Measurements from ENCODE around the gene AMPD3.

AMPD3 gene

GRCh38 chr11:10409207-10409661, 45.8 kb upstream of the AMPD3 start:
- H3K4me1 ChIP-seq (ENCODE audit: insufficient read depth, poor library complexity, severe bottlenecking): peaks cover 19% of the 10 kb centered on the region
- H3K4me3 ChIP-seq (ENCODE audit: severe bottlenecking): no peak overlapping the region
- no peaks in the 10 kb centered on the region for H3K9me3 ChIP-seq (ENCODE audit: severe bottlenecking)
- H3K36me3 ChIP-seq (ENCODE audit: low read depth): no peaks in the 10 kb centered on the region
- no peaks in the 10 kb centered on the region for H3K27me3 ChIP-seq (ENCODE audit: insufficient read depth, poor library complexity, severe bottlenecking)
- no peak for ATAC-seq (ENCODE audit: low read depth)
- no peak for TF ChIP-seq CTCF (IDR thresholded peaks at IDR 0.05; ENCODE audit: poor library complexity, severe bottlenecking)
- no peak for DNase-seq (ENCODE audit: low spot score)
- H3K27ac ChIP-seq (ENCODE audit: poor library complexity, severe bottlenecking): no peak overlapping the region

- Histone ChIP-seq H3K27me3 (ENCODE audit: insufficient read depth, poor library complexity, severe bottlenecking) (no peaks in the 10 kb centered on the region), H3K27ac (ENCODE audit: poor library complexity, severe bottlenecking) (no peak overlapping the region), H3K4me3 (ENCODE audit: severe bottlenecking) (no peak overlapping the region), H3K9me3 (ENCODE audit: severe bottlenecking) (no peaks in the 10 kb centered on the region), H3K36me3 (ENCODE audit: low read depth) (no peaks in the 10 kb centered on the region), H3K4me1 (ENCODE audit: insufficient read depth, poor library complexity, severe bottlenecking) (peaks cover 19% of the 10 kb centered on the region)
- DNase-seq (ENCODE audit: low spot score) (no peak), ATAC-seq (ENCODE audit: low read depth) (no peak)
- no peak for TF ChIP-seq CTCF (IDR thresholded peaks at IDR 0.05; ENCODE audit: poor library complexity, severe bottlenecking)
Observed at GRCh38 chr11:10410106-10410843, 44.8 kb upstream of the AMPD3 start.

- no peak for TF ChIP-seq CTCF (IDR thresholded peaks at IDR 0.05; ENCODE audit: poor library complexity, severe bottlenecking)
- Histone ChIP-seq H3K27me3 (ENCODE audit: insufficient read depth, poor library complexity, severe bottlenecking) (no peaks in the 10 kb centered on the region), H3K4me3 (ENCODE audit: severe bottlenecking) (no peak overlapping the region), H3K4me1 (ENCODE audit: insufficient read depth, poor library complexity, severe bottlenecking) (peaks cover 19% of the 10 kb centered on the region), H3K9me3 (ENCODE audit: severe bottlenecking) (no peaks in the 10 kb centered on the region), H3K27ac (ENCODE audit: poor library complexity, severe bottlenecking) (no peak overlapping the region), H3K36me3 (ENCODE audit: low read depth) (no peaks in the 10 kb centered on the region)
- DNase-seq (ENCODE audit: low spot score) (no peak), ATAC-seq (ENCODE audit: low read depth) (no peak)
Observed at GRCh38 chr11:10410844-10411200, 44.2 kb upstream of the AMPD3 start.

GRCh38 chr11:10412266-10412665, 42.8 kb upstream of the AMPD3 start:
- Histone ChIP-seq H3K27ac (ENCODE audit: poor library complexity, severe bottlenecking) (no peak overlapping the region), H3K27me3 (ENCODE audit: insufficient read depth, poor library complexity, severe bottlenecking) (no peaks in the 10 kb centered on the region), H3K4me1 (ENCODE audit: insufficient read depth, poor library complexity, severe bottlenecking) (peaks cover 8% of the 10 kb centered on the region), H3K36me3 (ENCODE audit: low read depth) (no peaks in the 10 kb centered on the region), H3K4me3 (ENCODE audit: severe bottlenecking) (no peak overlapping the region), H3K9me3 (ENCODE audit: severe bottlenecking) (no peaks in the 10 kb centered on the region)
- DNase-seq (ENCODE audit: low spot score) (no peak), ATAC-seq (ENCODE audit: low read depth) (no peak)
- TF ChIP-seq CTCF (IDR thresholded peaks at IDR 0.05; ENCODE audit: poor library complexity, severe bottlenecking): no peak

GRCh38 chr11:10413268-10413667, 41.8 kb upstream of the AMPD3 start:
- DNase-seq (ENCODE audit: low spot score) (no peak), ATAC-seq (ENCODE audit: low read depth) (peak; percentile 73)
- H3K9me3 ChIP-seq (ENCODE audit: severe bottlenecking): no peaks in the 10 kb centered on the region
- TF ChIP-seq CTCF (IDR thresholded peaks at IDR 0.05; ENCODE audit: poor library complexity, severe bottlenecking): peak; percentile 56
- H3K27ac ChIP-seq (ENCODE audit: poor library complexity, severe bottlenecking): no peak overlapping the region
- H3K27me3 ChIP-seq (ENCODE audit: insufficient read depth, poor library complexity, severe bottlenecking): no peaks in the 10 kb centered on the region
- H3K4me3 ChIP-seq (ENCODE audit: severe bottlenecking): no peak overlapping the region
- no peaks in the 10 kb centered on the region for H3K36me3 ChIP-seq (ENCODE audit: low read depth)
- no peaks in the 10 kb centered on the region for H3K4me1 ChIP-seq (ENCODE audit: insufficient read depth, poor library complexity, severe bottlenecking)

Measured in RWPE2 (cell line).